GM23338 (cell line): Measurements from ENCODE around the gene CTNND2. TPM values are rescaled to one million over a fixed set of nuclear protein-coding genes. Genes with fewer than 3 reads are reported as not detected.

ENCODE experiments used
- ATAC-seq: fragments of 200-7000 bp; cut with Tn5 transposase; 3 replicates; pipeline ENCODE4 v1.9.1; 2020
- DNase-seq: peaks from one replicate; pipeline ENCODE4 v3.0.0-alpha.2; 2015; ENCODE audit warnings: low spot score
- H2AFZ ChIP-seq: fragments of 200-600 bp; sonication (generic); 2 replicates; pipeline ENCODE4 v1.8.0; 2016; ENCODE audit warnings: antibody characterized with exemption, mild to moderate bottlenecking, moderate library complexity
- H3F3A ChIP-seq: fragments of 200-600 bp; sonication (generic); replicated peaks from 2 replicates; pipeline ENCODE4 v1.8.0; 2017; ENCODE audit warnings: antibody characterized with exemption, mixed run types, low read depth
- H3K27ac ChIP-seq: fragments of 200-600 bp; sonication (generic); 2 replicates; pipeline ENCODE4 v1.6.1; 2016; ENCODE audit warnings: low read depth
- H3K27me3 ChIP-seq: fragments of 200-600 bp; sonication (generic); 2 replicates; pipeline ENCODE4 v1.8.0; 2016; ENCODE audit warnings: mild to moderate bottlenecking, mixed run types, moderate library complexity; ENCODE audit not compliant: insufficient read depth
- H3K36me3 ChIP-seq: fragments of 200-600 bp; sonication (generic); 2 replicates; pipeline ENCODE4 v1.8.0; 2016; ENCODE audit warnings: mild to moderate bottlenecking; ENCODE audit not compliant: insufficient read depth
- H3K4me1 ChIP-seq: fragments of 200-600 bp; sonication (generic); 2 replicates; pipeline ENCODE4 v1.8.0; 2016; ENCODE audit warnings: mild to moderate bottlenecking, moderate library complexity; ENCODE audit not compliant: insufficient read depth
- H3K4me2 ChIP-seq: fragments of 200-600 bp; sonication (generic); 2 replicates; pipeline ENCODE4 v1.7.1; 2017; ENCODE audit warnings: mixed run types
- H3K4me3 ChIP-seq: fragments of 200-600 bp; sonication (generic); 2 replicates; pipeline ENCODE4 v1.6.1; 2016; ENCODE audit warnings: mixed run types
- H3K79me2 ChIP-seq: fragments of 200-600 bp; sonication (generic); replicated peaks from 2 replicates; pipeline ENCODE4 v1.8.0; 2017; ENCODE audit warnings: mild to moderate bottlenecking; ENCODE audit not compliant: insufficient read depth
- H3K9me2 ChIP-seq: fragments of 200-600 bp; sonication (generic); 2 replicates; pipeline ENCODE4 v1.8.0; 2017; ENCODE audit not compliant: insufficient read depth
- H4K20me1 ChIP-seq: fragments of 200-600 bp; sonication (generic); replicated peaks from 2 replicates; pipeline ENCODE4 v1.8.0; 2017; ENCODE audit warnings: mild to moderate bottlenecking; ENCODE audit not compliant: insufficient read depth
- H3K27ac Mint-ChIP-seq: 2 replicates; pipeline ENCODE4 v1.8.0; 2020; ENCODE audit warnings: inconsistent platforms, mild to moderate bottlenecking, moderate library complexity, mixed read lengths
- H3K27me3 Mint-ChIP-seq: 3 replicates; pipeline ENCODE4 v1.8.0; 2022; ENCODE audit warnings: low read depth, mild to moderate bottlenecking, moderate library complexity, mixed read lengths, inconsistent platforms; ENCODE audit not compliant: insufficient read depth, poor library complexity
- H3K36me3 Mint-ChIP-seq: 3 replicates; pipeline ENCODE4 v1.8.0; 2021; ENCODE audit warnings: low read depth, mild to moderate bottlenecking, inconsistent platforms, moderate library complexity, mixed read lengths
- H3K4me1 Mint-ChIP-seq: 3 replicates; pipeline ENCODE4 v1.8.0; 2020; ENCODE audit warnings: mild to moderate bottlenecking, inconsistent platforms, mixed read lengths
- H3K4me3 Mint-ChIP-seq: 3 replicates; pipeline ENCODE4 v1.8.0; 2021; ENCODE audit warnings: moderate library complexity, mild to moderate bottlenecking, inconsistent platforms, mixed read lengths
- H3K9me3 Mint-ChIP-seq: 3 replicates; pipeline ENCODE4 v1.8.0; 2020; ENCODE audit warnings: moderate library complexity, mild to moderate bottlenecking, inconsistent platforms, mixed read lengths
- CREB1 ChIP-seq: fragments of 250-450 bp; sonication (Bioruptor Pico); IDR thresholded peaks from 2 replicates; pipeline ENCODE4 v1.5.0; 2020; ENCODE audit warnings: low read depth, mild to moderate bottlenecking, moderate library complexity
- CTCF ChIP-seq, 2 experiments: fragments of 200-600 bp in 1 of 2; sonication (generic) in 1 of 2; conservative IDR thresholded peaks; 2 replicates each; pipeline versions ENCODE4 v1.5.1 to v1.6.1; 2016 to 2017; ENCODE audit warnings: antibody characterized with exemption in 2 of 2, low read depth in 2 of 2, mild to moderate bottlenecking in 2 of 2, moderate library complexity in 1 of 2
- ETS1 ChIP-seq: IDR thresholded peaks from 2 replicates; pipeline ENCODE4 v1.6.1; 2016; ENCODE audit warnings: antibody characterized with exemption
- EZH2 ChIP-seq: fragments of 200-600 bp; sonication (generic); IDR thresholded peaks from one replicate; pipeline ENCODE4 v1.8.0; 2017; ENCODE audit warnings: antibody characterized with exemption, mild to moderate bottlenecking, low read depth; ENCODE audit not compliant: unreplicated experiment
- EZH2phosphoT487 ChIP-seq: fragments of 200-600 bp; sonication (generic); IDR thresholded peaks from one replicate; pipeline ENCODE4 v1.8.1; 2018; ENCODE audit warnings: antibody characterized with exemption; ENCODE audit not compliant: unreplicated experiment
- JUNB ChIP-seq: IDR thresholded peaks from one replicate; pipeline ENCODE4 v1.6.1; 2016; ENCODE audit warnings: antibody characterized with exemption; ENCODE audit not compliant: unreplicated experiment
- NANOG ChIP-seq: IDR thresholded peaks from 2 replicates; pipeline ENCODE4 v1.6.1; 2016; ENCODE audit warnings: antibody characterized with exemption, borderline replicate concordance
- POLR2AphosphoS5 ChIP-seq: IDR thresholded peaks from 2 replicates; pipeline ENCODE4 v1.6.1; 2016; ENCODE audit warnings: antibody characterized with exemption, low read depth
- STAT1 ChIP-seq: IDR thresholded peaks from one replicate; pipeline ENCODE4 v1.6.1; 2016; ENCODE audit warnings: antibody characterized with exemption; ENCODE audit not compliant: unreplicated experiment
- ZNF114 ChIP-seq: fragments of 250-450 bp; sonication (Bioruptor Pico); IDR thresholded peaks from 2 replicates; pipeline ENCODE4 v1.5.0; 2020; ENCODE audit warnings: mild to moderate bottlenecking, moderate library complexity
- ZNF331 ChIP-seq: fragments of 250-450 bp; sonication (Bioruptor Pico); IDR thresholded peaks from 2 replicates; pipeline ENCODE4 v1.5.0; 2020; ENCODE audit warnings: low read depth, mild to moderate bottlenecking, moderate library complexity
- polyA plus RNA-seq: library from polyadenylated mRNA; unstranded; fragments of >200 nt; fragmentation: Nextera tagmentation; extraction: Ambion mirVana; gene quantifications from 2 replicates; pipeline ENCODE4 v1.2.1, GENCODE V29; 2016
- total RNA-seq: library from RNA; depleted of rRNA; stranded (reverse); fragments of >200 nt; shearing (Covaris generic); gene quantifications from 2 replicates; pipeline ENCODE4 v1.2.3, GENCODE V29; 2014
- TF ChIP-seq, protein P1 (sequence below): fragments of 250-450 bp; sonication (Bioruptor Pico); IDR thresholded peaks from 2 replicates; pipeline ENCODE4 v1.5.0; 2020; ENCODE audit warnings: mild to moderate bottlenecking, moderate library complexity
- TF ChIP-seq, protein P2 (sequence below): IDR thresholded peaks from one replicate; pipeline ENCODE4 v1.6.1; 2018; ENCODE audit warnings: antibody characterized with exemption; ENCODE audit not compliant: unreplicated experiment

CTNND2 gene
- total and polyA plus RNA-seq, 2 experiments from 2014 or later = 5.1 to 7.0 TPM

GRCh38 chr5:11224436-11225187 is 679.6 kb downstream of the CTNND2 start:
- Histone ChIP-seq H3K4me2 (no peak overlapping the region), H4K20me1 (no peaks in the 10 kb centered on the region), H3F3A (no peaks in the 10 kb centered on the region), H3K79me2 (no peaks in the 10 kb centered on the region), H3K27me3 (no peaks in the 10 kb centered on the region), H3K4me3 (no peak overlapping the region), H3K4me1 (no peaks in the 10 kb centered on the region), H2AFZ (no peak overlapping the region), H3K36me3 (no peaks in the 10 kb centered on the region), H3K27ac (no peak overlapping the region), H3K9me2 (peaks cover 6% of the 10 kb centered on the region; the same call in 1 of the 2 replicates)
- Mint-ChIP-seq H3K27me3 (no peaks in the 10 kb centered on the region), H3K27ac (no peak overlapping the region), H3K4me1 (no peaks in the 10 kb centered on the region), H3K4me3 (no peak overlapping the region), H3K9me3 (no peaks in the 10 kb centered on the region), H3K36me3 (no peaks in the 10 kb centered on the region)
- no peak for ATAC-seq
- TF ChIP-seq POLR2AphosphoS5 (no peak), ETS1 (no peak), JUNB (no peak), NANOG (no peak), EZH2phosphoT487 (no peak), CTCF (conservative IDR thresholded peaks at IDR 0.05; ENCODE audit: low read depth in 2 of 2) (no peak), STAT1 (no peak), EZH2 (no peak), ZNF114 (CRISPR knock-in tag) (no peak), ZNF331 (CRISPR knock-in tag) (no peak), CREB1 (CRISPR knock-in tag) (no peak)
- TF ChIP-seq, protein P1, sequence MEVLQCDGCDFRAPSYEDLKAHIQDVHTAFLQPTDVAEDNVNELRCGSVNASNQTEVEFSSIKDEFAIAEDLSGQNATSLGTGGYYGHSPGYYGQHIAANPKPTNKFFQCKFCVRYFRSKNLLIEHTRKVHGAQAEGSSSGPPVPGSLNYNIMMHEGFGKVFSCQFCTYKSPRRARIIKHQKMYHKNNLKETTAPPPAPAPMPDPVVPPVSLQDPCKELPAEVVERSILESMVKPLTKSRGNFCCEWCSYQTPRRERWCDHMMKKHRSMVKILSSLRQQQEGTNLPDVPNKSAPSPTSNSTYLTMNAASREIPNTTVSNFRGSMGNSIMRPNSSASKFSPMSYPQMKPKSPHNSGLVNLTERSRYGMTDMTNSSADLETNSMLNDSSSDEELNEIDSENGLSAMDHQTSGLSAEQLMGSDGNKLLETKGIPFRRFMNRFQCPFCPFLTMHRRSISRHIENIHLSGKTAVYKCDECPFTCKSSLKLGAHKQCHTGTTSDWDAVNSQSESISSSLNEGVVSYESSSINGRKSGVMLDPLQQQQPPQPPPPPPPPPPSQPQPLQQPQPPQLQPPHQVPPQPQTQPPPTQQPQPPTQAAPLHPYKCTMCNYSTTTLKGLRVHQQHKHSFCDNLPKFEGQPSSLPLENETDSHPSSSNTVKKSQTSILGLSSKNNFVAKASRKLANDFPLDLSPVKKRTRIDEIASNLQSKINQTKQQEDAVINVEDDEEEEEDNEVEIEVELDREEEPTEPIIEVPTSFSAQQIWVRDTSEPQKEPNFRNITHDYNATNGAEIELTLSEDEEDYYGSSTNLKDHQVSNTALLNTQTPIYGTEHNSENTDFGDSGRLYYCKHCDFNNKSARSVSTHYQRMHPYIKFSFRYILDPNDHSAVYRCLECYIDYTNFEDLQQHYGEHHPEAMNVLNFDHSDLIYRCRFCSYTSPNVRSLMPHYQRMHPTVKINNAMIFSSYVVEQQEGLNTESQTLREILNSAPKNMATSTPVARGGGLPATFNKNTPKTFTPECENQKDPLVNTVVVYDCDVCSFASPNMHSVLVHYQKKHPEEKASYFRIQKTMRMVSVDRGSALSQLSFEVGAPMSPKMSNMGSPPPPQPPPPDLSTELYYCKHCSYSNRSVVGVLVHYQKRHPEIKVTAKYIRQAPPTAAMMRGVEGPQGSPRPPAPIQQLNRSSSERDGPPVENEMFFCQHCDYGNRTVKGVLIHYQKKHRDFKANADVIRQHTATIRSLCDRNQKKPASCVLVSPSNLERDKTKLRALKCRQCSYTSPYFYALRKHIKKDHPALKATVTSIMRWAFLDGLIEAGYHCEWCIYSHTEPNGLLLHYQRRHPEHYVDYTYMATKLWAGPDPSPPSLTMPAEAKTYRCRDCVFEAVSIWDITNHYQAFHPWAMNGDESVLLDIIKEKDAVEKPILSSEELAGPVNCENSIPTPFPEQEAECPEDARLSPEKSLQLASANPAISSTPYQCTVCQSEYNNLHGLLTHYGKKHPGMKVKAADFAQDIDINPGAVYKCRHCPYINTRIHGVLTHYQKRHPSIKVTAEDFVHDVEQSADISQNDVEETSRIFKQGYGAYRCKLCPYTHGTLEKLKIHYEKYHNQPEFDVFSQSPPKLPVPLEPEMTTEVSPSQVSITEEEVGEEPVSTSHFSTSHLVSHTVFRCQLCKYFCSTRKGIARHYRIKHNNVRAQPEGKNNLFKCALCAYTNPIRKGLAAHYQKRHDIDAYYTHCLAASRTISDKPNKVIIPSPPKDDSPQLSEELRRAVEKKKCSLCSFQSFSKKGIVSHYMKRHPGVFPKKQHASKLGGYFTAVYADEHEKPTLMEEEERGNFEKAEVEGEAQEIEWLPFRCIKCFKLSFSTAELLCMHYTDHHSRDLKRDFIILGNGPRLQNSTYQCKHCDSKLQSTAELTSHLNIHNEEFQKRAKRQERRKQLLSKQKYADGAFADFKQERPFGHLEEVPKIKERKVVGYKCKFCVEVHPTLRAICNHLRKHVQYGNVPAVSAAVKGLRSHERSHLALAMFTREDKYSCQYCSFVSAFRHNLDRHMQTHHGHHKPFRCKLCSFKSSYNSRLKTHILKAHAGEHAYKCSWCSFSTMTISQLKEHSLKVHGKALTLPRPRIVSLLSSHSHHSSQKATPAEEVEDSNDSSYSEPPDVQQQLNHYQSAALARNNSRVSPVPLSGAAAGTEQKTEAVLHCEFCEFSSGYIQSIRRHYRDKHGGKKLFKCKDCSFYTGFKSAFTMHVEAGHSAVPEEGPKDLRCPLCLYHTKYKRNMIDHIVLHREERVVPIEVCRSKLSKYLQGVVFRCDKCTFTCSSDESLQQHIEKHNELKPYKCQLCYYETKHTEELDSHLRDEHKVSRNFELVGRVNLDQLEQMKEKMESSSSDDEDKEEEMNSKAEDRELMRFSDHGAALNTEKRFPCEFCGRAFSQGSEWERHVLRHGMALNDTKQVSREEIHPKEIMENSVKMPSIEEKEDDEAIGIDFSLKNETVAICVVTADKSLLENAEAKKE (CRISPR knock-in tag) = no peak
- TF ChIP-seq, protein P2, sequence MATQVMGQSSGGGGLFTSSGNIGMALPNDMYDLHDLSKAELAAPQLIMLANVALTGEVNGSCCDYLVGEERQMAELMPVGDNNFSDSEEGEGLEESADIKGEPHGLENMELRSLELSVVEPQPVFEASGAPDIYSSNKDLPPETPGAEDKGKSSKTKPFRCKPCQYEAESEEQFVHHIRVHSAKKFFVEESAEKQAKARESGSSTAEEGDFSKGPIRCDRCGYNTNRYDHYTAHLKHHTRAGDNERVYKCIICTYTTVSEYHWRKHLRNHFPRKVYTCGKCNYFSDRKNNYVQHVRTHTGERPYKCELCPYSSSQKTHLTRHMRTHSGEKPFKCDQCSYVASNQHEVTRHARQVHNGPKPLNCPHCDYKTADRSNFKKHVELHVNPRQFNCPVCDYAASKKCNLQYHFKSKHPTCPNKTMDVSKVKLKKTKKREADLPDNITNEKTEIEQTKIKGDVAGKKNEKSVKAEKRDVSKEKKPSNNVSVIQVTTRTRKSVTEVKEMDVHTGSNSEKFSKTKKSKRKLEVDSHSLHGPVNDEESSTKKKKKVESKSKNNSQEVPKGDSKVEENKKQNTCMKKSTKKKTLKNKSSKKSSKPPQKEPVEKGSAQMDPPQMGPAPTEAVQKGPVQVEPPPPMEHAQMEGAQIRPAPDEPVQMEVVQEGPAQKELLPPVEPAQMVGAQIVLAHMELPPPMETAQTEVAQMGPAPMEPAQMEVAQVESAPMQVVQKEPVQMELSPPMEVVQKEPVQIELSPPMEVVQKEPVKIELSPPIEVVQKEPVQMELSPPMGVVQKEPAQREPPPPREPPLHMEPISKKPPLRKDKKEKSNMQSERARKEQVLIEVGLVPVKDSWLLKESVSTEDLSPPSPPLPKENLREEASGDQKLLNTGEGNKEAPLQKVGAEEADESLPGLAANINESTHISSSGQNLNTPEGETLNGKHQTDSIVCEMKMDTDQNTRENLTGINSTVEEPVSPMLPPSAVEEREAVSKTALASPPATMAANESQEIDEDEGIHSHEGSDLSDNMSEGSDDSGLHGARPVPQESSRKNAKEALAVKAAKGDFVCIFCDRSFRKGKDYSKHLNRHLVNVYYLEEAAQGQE = no peak
- no peak for DNase-seq
